ENCODE measurements around the gene SNX25.

Gene SNX25

GRCh38 chr4:185282968-185283367, 73.6 kb downstream of the SNX25 start:
- Histone ChIP-seq H3K36me3 (ENCODE audit: insufficient read depth) (no peaks in the 10 kb centered on the region), H3K27ac (no peak overlapping the region), H3K4me2 (no peak overlapping the region), H3K27me3 (ENCODE audit: insufficient read depth, low read depth) (no peaks in the 10 kb centered on the region), H2AFZ (ENCODE audit: low read depth) (no peak overlapping the region), H3K4me3 (IDR thresholded peaks at IDR 0.05; ENCODE audit: insufficient read depth, low read depth, low read length) (no peak overlapping the region), H3K9ac (no peak overlapping the region), H3K79me2 (ENCODE audit: insufficient read depth, low read depth) (no peaks in the 10 kb centered on the region), H4K20me1 (ENCODE audit: insufficient read depth) (no peaks in the 10 kb centered on the region), H3K4me1 (ENCODE audit: low read depth, poor library complexity, severe bottlenecking) (no peaks in the 10 kb centered on the region)
- no peak for TF ChIP-seq CTCF (conservative IDR thresholded peaks at IDR 0.05; ENCODE audit: low read depth, low read length)

GRCh38 chr4:185283723-185284122, 74.3 kb downstream of the SNX25 start:
- no peaks in the 10 kb centered on the region for H3K36me3 ChIP-seq (ENCODE audit: insufficient read depth)
- no peak overlapping the region for H2AFZ ChIP-seq (ENCODE audit: low read depth)
- no peak for TF ChIP-seq CTCF (conservative IDR thresholded peaks at IDR 0.05; ENCODE audit: low read depth, low read length)
- H3K27me3 ChIP-seq (ENCODE audit: insufficient read depth, low read depth): no peaks in the 10 kb centered on the region
- H3K9ac ChIP-seq: no peak overlapping the region
- H3K4me2 ChIP-seq: no peak overlapping the region
- H3K4me3 ChIP-seq (IDR thresholded peaks at IDR 0.05; ENCODE audit: insufficient read depth, low read depth, low read length): no peak overlapping the region
- H3K4me1 ChIP-seq (ENCODE audit: low read depth, poor library complexity, severe bottlenecking): no peaks in the 10 kb centered on the region
- H3K27ac ChIP-seq: no peak overlapping the region
- H3K79me2 ChIP-seq (ENCODE audit: insufficient read depth, low read depth): no peaks in the 10 kb centered on the region
- no peaks in the 10 kb centered on the region for H4K20me1 ChIP-seq (ENCODE audit: insufficient read depth)

GRCh38 chr4:185285632-185286393, 76.4 kb downstream of the SNX25 start:
- no peak overlapping the region for H3K4me3 ChIP-seq (IDR thresholded peaks at IDR 0.05; ENCODE audit: insufficient read depth, low read depth, low read length)
- TF ChIP-seq CTCF (conservative IDR thresholded peaks at IDR 0.05; ENCODE audit: low read depth, low read length): no peak
- no peaks in the 10 kb centered on the region for H3K27me3 ChIP-seq (ENCODE audit: insufficient read depth, low read depth)
- H3K4me2 ChIP-seq: no peak overlapping the region
- H3K36me3 ChIP-seq (ENCODE audit: insufficient read depth): no peaks in the 10 kb centered on the region
- H3K4me1 ChIP-seq (ENCODE audit: low read depth, poor library complexity, severe bottlenecking): no peaks in the 10 kb centered on the region
- H2AFZ ChIP-seq (ENCODE audit: low read depth): no peak overlapping the region
- no peak overlapping the region for H3K9ac ChIP-seq
- H3K27ac ChIP-seq: no peak overlapping the region
- H3K79me2 ChIP-seq (ENCODE audit: insufficient read depth, low read depth): no peaks in the 10 kb centered on the region
- no peaks in the 10 kb centered on the region for H4K20me1 ChIP-seq (ENCODE audit: insufficient read depth)

GRCh38 chr4:185286571-185286970, 77.2 kb downstream of the SNX25 start:
- Histone ChIP-seq H3K4me1 (ENCODE audit: low read depth, poor library complexity, severe bottlenecking) (no peaks in the 10 kb centered on the region), H3K36me3 (ENCODE audit: insufficient read depth) (no peaks in the 10 kb centered on the region), H3K27me3 (ENCODE audit: insufficient read depth, low read depth) (no peaks in the 10 kb centered on the region), H3K79me2 (ENCODE audit: insufficient read depth, low read depth) (no peaks in the 10 kb centered on the region), H3K9ac (no peak overlapping the region), H2AFZ (ENCODE audit: low read depth) (no peak overlapping the region), H3K4me2 (no peak overlapping the region), H4K20me1 (ENCODE audit: insufficient read depth) (no peaks in the 10 kb centered on the region), H3K27ac (no peak overlapping the region), H3K4me3 (IDR thresholded peaks at IDR 0.05; ENCODE audit: insufficient read depth, low read depth, low read length) (no peak overlapping the region)
- TF ChIP-seq CTCF (conservative IDR thresholded peaks at IDR 0.05; ENCODE audit: low read depth, low read length): no peak

Measured in KMS-11 (cell line).